BE2C (cell line): Measurements from ENCODE around the gene SH3RF3.

Experiments used
- DNase-seq: peaks from one replicate; pipeline ENCODE4 v3.0.0-alpha.2; 2020
- H3K27me3 ChIP-seq: fragments of 250-450 bp; sonication (Bioruptor Pico); 2 replicates; pipeline ENCODE4 v1.5.1; 2020; ENCODE audit warnings: mild to moderate bottlenecking
- H3K36me3 ChIP-seq: fragments of 250-450 bp; sonication (Bioruptor Pico); 2 replicates; pipeline ENCODE4 v1.5.1; 2020; ENCODE audit warnings: mild to moderate bottlenecking
- H3K4me1 ChIP-seq: fragments of 250-450 bp; sonication (Bioruptor Pico); 2 replicates; pipeline ENCODE4 v1.5.1; 2020
- H3K4me3 ChIP-seq: 2 replicates; pipeline ENCODE4 v1.5.1; 2011; ENCODE audit warnings: low read depth, low read length
- H3K9me3 ChIP-seq: fragments of 250-450 bp; sonication (Bioruptor Pico); 2 replicates; pipeline ENCODE4 v1.5.1; 2020
- CTCF ChIP-seq: IDR thresholded peaks from 2 replicates; pipeline ENCODE4 v1.5.1; 2012; ENCODE audit warnings: mild to moderate bottlenecking, low read depth, low read length

Gene SH3RF3

GRCh38 chr2:109094144-109094543, 34.9 kb upstream of the SH3RF3 start:
- TF ChIP-seq CTCF, result no peak
- DNase-seq, result no peak
- no peaks in the 10 kb centered on the region for H3K9me3 ChIP-seq
- H3K27me3 ChIP-seq, result no peaks in the 10 kb centered on the region
- no peaks in the 10 kb centered on the region for H3K4me1 ChIP-seq
- H3K4me3 ChIP-seq, result no peak overlapping the region
- H3K36me3 ChIP-seq, result no peaks in the 10 kb centered on the region

- no peak overlapping the region for H3K4me3 ChIP-seq
- H3K36me3 ChIP-seq, result no peaks in the 10 kb centered on the region
- no peaks in the 10 kb centered on the region for H3K27me3 ChIP-seq
- no peak for DNase-seq
- no peaks in the 10 kb centered on the region for H3K9me3 ChIP-seq
- no peaks in the 10 kb centered on the region for H3K4me1 ChIP-seq
- TF ChIP-seq CTCF, result no peak
Observed at GRCh38 chr2:109098251-109098920, 30.6 kb upstream of the SH3RF3 start.

- H3K27me3 ChIP-seq, result no peaks in the 10 kb centered on the region
Observed at GRCh38 chr2:109098921-109099273, 30.1 kb upstream of the SH3RF3 start.

GRCh38 chr2:109102588-109103233, 26.3 kb upstream of the SH3RF3 start:
- no peak for TF ChIP-seq CTCF
- no peak for DNase-seq
- H3K36me3 ChIP-seq, result no peaks in the 10 kb centered on the region
- H3K9me3 ChIP-seq, result no peaks in the 10 kb centered on the region
- H3K27me3 ChIP-seq, result no peaks in the 10 kb centered on the region
- H3K4me3 ChIP-seq, result no peak overlapping the region
- no peaks in the 10 kb centered on the region for H3K4me1 ChIP-seq

More at GRCh38 chr2:109098921-109099273, 30.1 kb upstream of the SH3RF3 start:
- no peak for TF ChIP-seq CTCF
- Histone ChIP-seq H3K9me3 (no peaks in the 10 kb centered on the region), H3K4me1 (no peaks in the 10 kb centered on the region), H3K4me3 (no peak overlapping the region), H3K36me3 (no peaks in the 10 kb centered on the region)
- no peak for DNase-seq

GRCh38 chr2:109105113-109105512, 23.9 kb upstream of the SH3RF3 start:
- no peak for TF ChIP-seq CTCF
- no peaks in the 10 kb centered on the region for H3K27me3 ChIP-seq
- no peaks in the 10 kb centered on the region for H3K4me1 ChIP-seq
- no peaks in the 10 kb centered on the region for H3K9me3 ChIP-seq
- H3K36me3 ChIP-seq, result no peaks in the 10 kb centered on the region
- no peak overlapping the region for H3K4me3 ChIP-seq
- no peak for DNase-seq

GRCh38 chr2:109108740-109109139, 20.3 kb upstream of the SH3RF3 start:
- Histone ChIP-seq H3K4me3 (no peak overlapping the region), H3K9me3 (no peaks in the 10 kb centered on the region), H3K36me3 (no peaks in the 10 kb centered on the region), H3K27me3 (no peaks in the 10 kb centered on the region), H3K4me1 (no peaks in the 10 kb centered on the region)
- no peak for TF ChIP-seq CTCF
- DNase-seq, result no peak
